ENCODE results near the gene SAE1. TPM values are rescaled to one million over a fixed set of nuclear protein-coding genes. Genes with fewer than 3 reads are reported as not detected.

SAE1 gene
- total and polyA plus RNA-seq, 2 experiments from 2014 or later, result 115 to 236 TPM

DNA sequence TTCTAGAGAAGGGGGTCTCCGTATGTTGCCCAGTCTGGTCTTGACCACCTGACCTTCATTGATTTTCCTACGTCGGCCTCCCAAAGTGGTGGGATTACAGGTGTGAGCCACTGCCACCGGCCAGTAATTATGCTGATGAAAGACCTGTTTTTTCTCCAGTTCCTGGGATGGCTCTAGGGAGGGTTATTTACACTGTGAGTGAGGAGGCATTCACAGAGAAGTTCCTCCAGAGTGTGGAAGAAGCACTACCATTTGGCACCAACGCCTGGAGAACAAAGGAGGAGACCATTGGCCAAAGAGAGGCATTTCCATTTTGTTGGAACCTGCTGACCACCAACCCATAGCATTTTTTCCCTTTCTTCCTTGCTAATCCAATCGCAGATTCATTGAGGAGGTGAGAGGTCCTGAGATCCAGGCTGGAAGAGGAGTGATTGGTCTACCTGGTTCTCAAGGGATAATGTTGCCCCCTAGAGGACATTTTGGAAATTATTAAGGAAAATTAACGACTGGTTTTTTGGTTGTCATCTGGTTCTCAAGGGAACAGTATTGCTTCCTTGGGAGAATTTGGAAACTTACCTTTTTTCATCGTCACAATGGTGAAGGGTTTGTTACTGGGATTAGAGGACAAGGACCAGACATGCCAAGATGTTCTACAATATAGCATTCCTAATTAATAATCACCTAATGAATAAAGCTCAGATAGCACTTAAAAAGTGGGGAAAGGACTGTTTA, 5.5 kb upstream of the SAE1 start:
- ATAC-seq, result peak; percentile 93
- H3K4me1 Mint-ChIP-seq, result peaks cover 4% of the 10 kb centered on the region; the same call in 2 of the 3 replicates
- H3K4me2 ChIP-seq, result no peak overlapping the region
- peaks cover 6% of the 10 kb centered on the region for H3K27me3 Mint-ChIP-seq (ENCODE audit: insufficient read depth, low read depth, poor library complexity)
- no peaks in the 10 kb centered on the region for H3K9me2 ChIP-seq (ENCODE audit: insufficient read depth)
- 0 out of 3 replicates have a peak, but pooled peaks cover under 1% of the 10 kb centered on the region for H3K9me3 Mint-ChIP-seq
- H3K36me3 ChIP-seq (ENCODE audit: insufficient read depth), result no peaks in the 10 kb centered on the region
- H3K36me3 Mint-ChIP-seq (ENCODE audit: low read depth), result no peaks in the 10 kb centered on the region
- H3K4me3 ChIP-seq, result no peak overlapping the region
- TF ChIP-seq STAT1 (IDR thresholded peaks at IDR 0.05; ENCODE audit: unreplicated experiment), result no peak
- TF ChIP-seq, protein P1, sequence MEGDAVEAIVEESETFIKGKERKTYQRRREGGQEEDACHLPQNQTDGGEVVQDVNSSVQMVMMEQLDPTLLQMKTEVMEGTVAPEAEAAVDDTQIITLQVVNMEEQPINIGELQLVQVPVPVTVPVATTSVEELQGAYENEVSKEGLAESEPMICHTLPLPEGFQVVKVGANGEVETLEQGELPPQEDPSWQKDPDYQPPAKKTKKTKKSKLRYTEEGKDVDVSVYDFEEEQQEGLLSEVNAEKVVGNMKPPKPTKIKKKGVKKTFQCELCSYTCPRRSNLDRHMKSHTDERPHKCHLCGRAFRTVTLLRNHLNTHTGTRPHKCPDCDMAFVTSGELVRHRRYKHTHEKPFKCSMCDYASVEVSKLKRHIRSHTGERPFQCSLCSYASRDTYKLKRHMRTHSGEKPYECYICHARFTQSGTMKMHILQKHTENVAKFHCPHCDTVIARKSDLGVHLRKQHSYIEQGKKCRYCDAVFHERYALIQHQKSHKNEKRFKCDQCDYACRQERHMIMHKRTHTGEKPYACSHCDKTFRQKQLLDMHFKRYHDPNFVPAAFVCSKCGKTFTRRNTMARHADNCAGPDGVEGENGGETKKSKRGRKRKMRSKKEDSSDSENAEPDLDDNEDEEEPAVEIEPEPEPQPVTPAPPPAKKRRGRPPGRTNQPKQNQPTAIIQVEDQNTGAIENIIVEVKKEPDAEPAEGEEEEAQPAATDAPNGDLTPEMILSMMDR (conservative IDR thresholded peaks at IDR 0.05; ENCODE audit: low read depth in 2 of 2), result peak; percentile 84 to 85
- peaks cover 7% of the 10 kb centered on the region; the same call in 1 of the 2 replicates for H3F3A ChIP-seq (replicated peaks; ENCODE audit: low read depth)
- no peaks in the 10 kb centered on the region for H3K79me2 ChIP-seq (replicated peaks; ENCODE audit: insufficient read depth)
- H3K4me3 Mint-ChIP-seq, result no peak overlapping the region
- H2AFZ ChIP-seq, result 0 out of 2 replicates have a peak overlapping the region, but pooled peaks have one; percentile 16
- H4K20me1 ChIP-seq (replicated peaks; ENCODE audit: insufficient read depth), result no peaks in the 10 kb centered on the region
- H3K27me3 ChIP-seq (ENCODE audit: insufficient read depth), result no peaks in the 10 kb centered on the region
- 0 out of 2 replicates have a peak overlapping the region, but pooled peaks have one; percentile 21 for H3K27ac Mint-ChIP-seq
- DNase-seq (ENCODE audit: low spot score), result peak; percentile 96
- H3K4me1 ChIP-seq (ENCODE audit: insufficient read depth), result no peaks in the 10 kb centered on the region
- no peak overlapping the region for H3K27ac ChIP-seq (ENCODE audit: low read depth)

DNA sequence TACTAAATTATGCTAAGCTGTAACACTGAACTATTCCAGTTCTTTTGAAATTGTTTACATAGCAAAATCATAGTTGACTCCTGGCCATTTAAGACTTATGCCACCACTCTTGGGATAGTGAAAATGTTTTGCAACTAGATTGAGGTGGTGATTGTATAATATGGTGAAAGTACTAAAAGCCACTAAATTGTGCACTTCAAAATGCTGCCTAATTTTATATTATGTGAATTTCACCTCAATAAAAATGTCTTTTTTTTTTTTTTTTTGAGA, 5.0 kb upstream of the SAE1 start:
- H2AFZ ChIP-seq, result no peak overlapping the region
- H3K36me3 ChIP-seq (ENCODE audit: insufficient read depth), result no peaks in the 10 kb centered on the region
- no peaks in the 10 kb centered on the region for H3K27me3 ChIP-seq (ENCODE audit: insufficient read depth)
- ATAC-seq (no peak), DNase-seq (ENCODE audit: low spot score) (no peak)
- Mint-ChIP-seq H3K27ac (no peak overlapping the region), H3K36me3 (ENCODE audit: low read depth) (no peaks in the 10 kb centered on the region), H3K9me3 (peaks cover 6% of the 10 kb centered on the region), H3K27me3 (ENCODE audit: insufficient read depth, low read depth, poor library complexity) (peaks cover 10% of the 10 kb centered on the region), H3K4me1 (peaks cover 6% of the 10 kb centered on the region), H3K4me3 (no peak overlapping the region)
- H3K27ac ChIP-seq (ENCODE audit: low read depth), result no peak overlapping the region
- no peak overlapping the region for H3K4me2 ChIP-seq
- no peaks in the 10 kb centered on the region for H4K20me1 ChIP-seq (replicated peaks; ENCODE audit: insufficient read depth)
- H3K4me3 ChIP-seq, result no peak overlapping the region
- H3K79me2 ChIP-seq (replicated peaks; ENCODE audit: insufficient read depth), result no peaks in the 10 kb centered on the region
- no peaks in the 10 kb centered on the region for H3K4me1 ChIP-seq (ENCODE audit: insufficient read depth)
- H3K9me2 ChIP-seq (ENCODE audit: insufficient read depth), result no peaks in the 10 kb centered on the region
- peaks cover 7% of the 10 kb centered on the region; the same call in 1 of the 2 replicates for H3F3A ChIP-seq (replicated peaks; ENCODE audit: low read depth)
- no peak for TF ChIP-seq EZH2phosphoT487 (IDR thresholded peaks at IDR 0.05; ENCODE audit: unreplicated experiment)
- TF ChIP-seq POLR2AphosphoS5 (IDR thresholded peaks at IDR 0.05; ENCODE audit: low read depth), result no peak
- TF ChIP-seq, protein P2, sequence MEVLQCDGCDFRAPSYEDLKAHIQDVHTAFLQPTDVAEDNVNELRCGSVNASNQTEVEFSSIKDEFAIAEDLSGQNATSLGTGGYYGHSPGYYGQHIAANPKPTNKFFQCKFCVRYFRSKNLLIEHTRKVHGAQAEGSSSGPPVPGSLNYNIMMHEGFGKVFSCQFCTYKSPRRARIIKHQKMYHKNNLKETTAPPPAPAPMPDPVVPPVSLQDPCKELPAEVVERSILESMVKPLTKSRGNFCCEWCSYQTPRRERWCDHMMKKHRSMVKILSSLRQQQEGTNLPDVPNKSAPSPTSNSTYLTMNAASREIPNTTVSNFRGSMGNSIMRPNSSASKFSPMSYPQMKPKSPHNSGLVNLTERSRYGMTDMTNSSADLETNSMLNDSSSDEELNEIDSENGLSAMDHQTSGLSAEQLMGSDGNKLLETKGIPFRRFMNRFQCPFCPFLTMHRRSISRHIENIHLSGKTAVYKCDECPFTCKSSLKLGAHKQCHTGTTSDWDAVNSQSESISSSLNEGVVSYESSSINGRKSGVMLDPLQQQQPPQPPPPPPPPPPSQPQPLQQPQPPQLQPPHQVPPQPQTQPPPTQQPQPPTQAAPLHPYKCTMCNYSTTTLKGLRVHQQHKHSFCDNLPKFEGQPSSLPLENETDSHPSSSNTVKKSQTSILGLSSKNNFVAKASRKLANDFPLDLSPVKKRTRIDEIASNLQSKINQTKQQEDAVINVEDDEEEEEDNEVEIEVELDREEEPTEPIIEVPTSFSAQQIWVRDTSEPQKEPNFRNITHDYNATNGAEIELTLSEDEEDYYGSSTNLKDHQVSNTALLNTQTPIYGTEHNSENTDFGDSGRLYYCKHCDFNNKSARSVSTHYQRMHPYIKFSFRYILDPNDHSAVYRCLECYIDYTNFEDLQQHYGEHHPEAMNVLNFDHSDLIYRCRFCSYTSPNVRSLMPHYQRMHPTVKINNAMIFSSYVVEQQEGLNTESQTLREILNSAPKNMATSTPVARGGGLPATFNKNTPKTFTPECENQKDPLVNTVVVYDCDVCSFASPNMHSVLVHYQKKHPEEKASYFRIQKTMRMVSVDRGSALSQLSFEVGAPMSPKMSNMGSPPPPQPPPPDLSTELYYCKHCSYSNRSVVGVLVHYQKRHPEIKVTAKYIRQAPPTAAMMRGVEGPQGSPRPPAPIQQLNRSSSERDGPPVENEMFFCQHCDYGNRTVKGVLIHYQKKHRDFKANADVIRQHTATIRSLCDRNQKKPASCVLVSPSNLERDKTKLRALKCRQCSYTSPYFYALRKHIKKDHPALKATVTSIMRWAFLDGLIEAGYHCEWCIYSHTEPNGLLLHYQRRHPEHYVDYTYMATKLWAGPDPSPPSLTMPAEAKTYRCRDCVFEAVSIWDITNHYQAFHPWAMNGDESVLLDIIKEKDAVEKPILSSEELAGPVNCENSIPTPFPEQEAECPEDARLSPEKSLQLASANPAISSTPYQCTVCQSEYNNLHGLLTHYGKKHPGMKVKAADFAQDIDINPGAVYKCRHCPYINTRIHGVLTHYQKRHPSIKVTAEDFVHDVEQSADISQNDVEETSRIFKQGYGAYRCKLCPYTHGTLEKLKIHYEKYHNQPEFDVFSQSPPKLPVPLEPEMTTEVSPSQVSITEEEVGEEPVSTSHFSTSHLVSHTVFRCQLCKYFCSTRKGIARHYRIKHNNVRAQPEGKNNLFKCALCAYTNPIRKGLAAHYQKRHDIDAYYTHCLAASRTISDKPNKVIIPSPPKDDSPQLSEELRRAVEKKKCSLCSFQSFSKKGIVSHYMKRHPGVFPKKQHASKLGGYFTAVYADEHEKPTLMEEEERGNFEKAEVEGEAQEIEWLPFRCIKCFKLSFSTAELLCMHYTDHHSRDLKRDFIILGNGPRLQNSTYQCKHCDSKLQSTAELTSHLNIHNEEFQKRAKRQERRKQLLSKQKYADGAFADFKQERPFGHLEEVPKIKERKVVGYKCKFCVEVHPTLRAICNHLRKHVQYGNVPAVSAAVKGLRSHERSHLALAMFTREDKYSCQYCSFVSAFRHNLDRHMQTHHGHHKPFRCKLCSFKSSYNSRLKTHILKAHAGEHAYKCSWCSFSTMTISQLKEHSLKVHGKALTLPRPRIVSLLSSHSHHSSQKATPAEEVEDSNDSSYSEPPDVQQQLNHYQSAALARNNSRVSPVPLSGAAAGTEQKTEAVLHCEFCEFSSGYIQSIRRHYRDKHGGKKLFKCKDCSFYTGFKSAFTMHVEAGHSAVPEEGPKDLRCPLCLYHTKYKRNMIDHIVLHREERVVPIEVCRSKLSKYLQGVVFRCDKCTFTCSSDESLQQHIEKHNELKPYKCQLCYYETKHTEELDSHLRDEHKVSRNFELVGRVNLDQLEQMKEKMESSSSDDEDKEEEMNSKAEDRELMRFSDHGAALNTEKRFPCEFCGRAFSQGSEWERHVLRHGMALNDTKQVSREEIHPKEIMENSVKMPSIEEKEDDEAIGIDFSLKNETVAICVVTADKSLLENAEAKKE (CRISPR knock-in tag; IDR thresholded peaks at IDR 0.05), result no peak
- TF ChIP-seq, protein P3, sequence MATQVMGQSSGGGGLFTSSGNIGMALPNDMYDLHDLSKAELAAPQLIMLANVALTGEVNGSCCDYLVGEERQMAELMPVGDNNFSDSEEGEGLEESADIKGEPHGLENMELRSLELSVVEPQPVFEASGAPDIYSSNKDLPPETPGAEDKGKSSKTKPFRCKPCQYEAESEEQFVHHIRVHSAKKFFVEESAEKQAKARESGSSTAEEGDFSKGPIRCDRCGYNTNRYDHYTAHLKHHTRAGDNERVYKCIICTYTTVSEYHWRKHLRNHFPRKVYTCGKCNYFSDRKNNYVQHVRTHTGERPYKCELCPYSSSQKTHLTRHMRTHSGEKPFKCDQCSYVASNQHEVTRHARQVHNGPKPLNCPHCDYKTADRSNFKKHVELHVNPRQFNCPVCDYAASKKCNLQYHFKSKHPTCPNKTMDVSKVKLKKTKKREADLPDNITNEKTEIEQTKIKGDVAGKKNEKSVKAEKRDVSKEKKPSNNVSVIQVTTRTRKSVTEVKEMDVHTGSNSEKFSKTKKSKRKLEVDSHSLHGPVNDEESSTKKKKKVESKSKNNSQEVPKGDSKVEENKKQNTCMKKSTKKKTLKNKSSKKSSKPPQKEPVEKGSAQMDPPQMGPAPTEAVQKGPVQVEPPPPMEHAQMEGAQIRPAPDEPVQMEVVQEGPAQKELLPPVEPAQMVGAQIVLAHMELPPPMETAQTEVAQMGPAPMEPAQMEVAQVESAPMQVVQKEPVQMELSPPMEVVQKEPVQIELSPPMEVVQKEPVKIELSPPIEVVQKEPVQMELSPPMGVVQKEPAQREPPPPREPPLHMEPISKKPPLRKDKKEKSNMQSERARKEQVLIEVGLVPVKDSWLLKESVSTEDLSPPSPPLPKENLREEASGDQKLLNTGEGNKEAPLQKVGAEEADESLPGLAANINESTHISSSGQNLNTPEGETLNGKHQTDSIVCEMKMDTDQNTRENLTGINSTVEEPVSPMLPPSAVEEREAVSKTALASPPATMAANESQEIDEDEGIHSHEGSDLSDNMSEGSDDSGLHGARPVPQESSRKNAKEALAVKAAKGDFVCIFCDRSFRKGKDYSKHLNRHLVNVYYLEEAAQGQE (IDR thresholded peaks at IDR 0.05; ENCODE audit: unreplicated experiment), result no peak
- TF ChIP-seq STAT1 (IDR thresholded peaks at IDR 0.05; ENCODE audit: unreplicated experiment), result no peak
- TF ChIP-seq, protein P4, sequence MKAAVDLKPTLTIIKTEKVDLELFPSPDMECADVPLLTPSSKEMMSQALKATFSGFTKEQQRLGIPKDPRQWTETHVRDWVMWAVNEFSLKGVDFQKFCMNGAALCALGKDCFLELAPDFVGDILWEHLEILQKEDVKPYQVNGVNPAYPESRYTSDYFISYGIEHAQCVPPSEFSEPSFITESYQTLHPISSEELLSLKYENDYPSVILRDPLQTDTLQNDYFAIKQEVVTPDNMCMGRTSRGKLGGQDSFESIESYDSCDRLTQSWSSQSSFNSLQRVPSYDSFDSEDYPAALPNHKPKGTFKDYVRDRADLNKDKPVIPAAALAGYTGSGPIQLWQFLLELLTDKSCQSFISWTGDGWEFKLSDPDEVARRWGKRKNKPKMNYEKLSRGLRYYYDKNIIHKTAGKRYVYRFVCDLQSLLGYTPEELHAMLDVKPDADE (IDR thresholded peaks at IDR 0.05), result no peak
- no peak for TF ChIP-seq ZNF114 (CRISPR knock-in tag; IDR thresholded peaks at IDR 0.05)

Data from GM23338 (cell line).